Fibroblast of skin of scalp (primary cell): ENCODE results near the gene GXYLT2.

Experiments used
- DNase-seq: peaks from one replicate; pipeline ENCODE4 v3.0.0-alpha.2; 2013

Gene GXYLT2

GRCh38 chr3:73018790-73019441 lies 131.1 kb downstream of the GXYLT2 start:
- no peak for DNase-seq

- DNase-seq, result no peak
Measured at GRCh38 chr3:73021301-73021835, 133.5 kb downstream of the GXYLT2 start.

GRCh38 chr3:73024836-73025235 lies 137.0 kb downstream of the GXYLT2 start:
- no peak for DNase-seq

- DNase-seq, result peak; percentile 9
Measured at GRCh38 chr3:73026111-73026759, 138.4 kb downstream of the GXYLT2 start.
